Ovary (tissue), 10 donors: Measurements from ENCODE around the gene ATP8B4. TPM values are rescaled to one million over a fixed set of nuclear protein-coding genes. Genes with fewer than 3 reads are reported as not detected.

Source experiments
- DNase-seq, 5 donors: peaks; one replicate each; pipeline ENCODE4 v3.0.0-alpha.2; 2019 to 2020
- H3K27ac ChIP-seq, 2 donors: fragments of 200-600 bp; one replicate each; pipeline versions ENCODE4 v1.5.1 to v1.8.0; 2019 to 2022
- H3K27me3 ChIP-seq: fragments of 200-600 bp; one replicate; pipeline ENCODE4 v1.8.0; 2022
- H3K36me3 ChIP-seq: fragments of 200-600 bp; sonication (generic); one replicate; pipeline ENCODE4 v1.5.1; 2019
- H3K4me1 ChIP-seq: one replicate; pipeline ENCODE4 v1.8.1; 2013; ENCODE audit warnings: mild to moderate bottlenecking, moderate library complexity; ENCODE audit not compliant: insufficient read depth
- H3K4me3 ChIP-seq: fragments of 200-600 bp; sonication (generic); one replicate; pipeline ENCODE4 v1.5.1; 2017
- H3K9me3 ChIP-seq, 2 donors: fragments of 200-600 bp in 1 of 2; sonication (generic) in 1 of 2; one replicate each; pipeline versions ENCODE4 v1.5.1 to v1.8.1; 2013 to 2019; ENCODE audit warnings: mild to moderate bottlenecking in 1 of 2, moderate library complexity in 1 of 2
- CTCF ChIP-seq, 3 donors: fragments of 450-650 bp in 2 of 3; fragments of 200-600 bp in 1 of 3; IDR thresholded peaks; one replicate each; pipeline versions ENCODE4 v1.5.1 to v1.8.0; 2016 to 2022; ENCODE audit warnings: antibody characterized with exemption in 3 of 3, mild to moderate bottlenecking in 1 of 3
- EP300 ChIP-seq: sonication (generic); formaldehyde crosslinking; IDR thresholded peaks from one replicate; pipeline ENCODE4 v1.6.1; 2017; ENCODE audit warnings: antibody characterized with exemption
- POLR2A ChIP-seq: fragments of 450-650 bp; IDR thresholded peaks from one replicate; pipeline ENCODE4 v1.6.1; 2017; ENCODE audit warnings: antibody characterized with exemption, mild to moderate bottlenecking, moderate library complexity
- WGBS, 3 donors: extraction: QIAGEN DNeasy Blood & Tissue Kit in 1 of 3; methylation state at CpG; one replicate each; pipeline versions ENCODE4 v1.1.5 to v1.1.7; 2013 to 2017; 5-methylcytosine and 5-hydroxymethylcytosine counted together
- intact Hi-C, 4 donors: fragments of 100-400 bp; cut with DNase I; formaldehyde crosslinking; loops; one replicate each; pipeline versions ENCODE4 v1.11.0 to v1.15.1; 2022 to 2023
- long read RNA-seq, 3 donors: library from polyadenylated mRNA in 2 of 3; unstranded in 2 of 3; transcript quantifications; one replicate each; pipeline ENCODE4 v2.0.0 and lab custom pipeline, GENCODE V29; 2021 to 2026
- polyA plus RNA-seq, 2 donors: library from polyadenylated mRNA; stranded (reverse); fragments of 200-250 nt in 1 of 2; fragments of 350-450 nt in 1 of 2; fragmentation: Illumina TruSeq in 1 of 2; extraction: RNeasy Lipid Tissue Mini Kit (QIAGEN cat#74804) in 1 of 2; gene quantifications; one replicate each; pipeline ENCODE4 v1.2.3, GENCODE V29; 2013 to 2014
- total RNA-seq, 7 donors: library from RNA; depleted of rRNA in 2 of 7; stranded (reverse); fragments of >200 nt in 2 of 7; fragmentation: NEBNext Ultra II Directional in 3 of 7; extraction: Animal tissue kit (Norgen Biotek cat#: 25700) in 3 of 7; gene quantifications; one replicate each; pipeline versions ENCODE4 v1.1.0 to v1.2.4, GENCODE V29; 2016 to 2023
- donor health status: DM: no; HTN: no; CAD: no; lungs with moderate emphysema.
- donor health status: DM: no; HTN: no; CAD: no.
- donor health status: Bipolar disorder and iron deficiency.
- donor health status: DM: yes; HTN: yes; CAD: no.
- donor health status: DM: no; HTN: no; CAD: no.
- donor health status: DM: yes; HTN: yes; CAD: no.

Gene ATP8B4, protein sequence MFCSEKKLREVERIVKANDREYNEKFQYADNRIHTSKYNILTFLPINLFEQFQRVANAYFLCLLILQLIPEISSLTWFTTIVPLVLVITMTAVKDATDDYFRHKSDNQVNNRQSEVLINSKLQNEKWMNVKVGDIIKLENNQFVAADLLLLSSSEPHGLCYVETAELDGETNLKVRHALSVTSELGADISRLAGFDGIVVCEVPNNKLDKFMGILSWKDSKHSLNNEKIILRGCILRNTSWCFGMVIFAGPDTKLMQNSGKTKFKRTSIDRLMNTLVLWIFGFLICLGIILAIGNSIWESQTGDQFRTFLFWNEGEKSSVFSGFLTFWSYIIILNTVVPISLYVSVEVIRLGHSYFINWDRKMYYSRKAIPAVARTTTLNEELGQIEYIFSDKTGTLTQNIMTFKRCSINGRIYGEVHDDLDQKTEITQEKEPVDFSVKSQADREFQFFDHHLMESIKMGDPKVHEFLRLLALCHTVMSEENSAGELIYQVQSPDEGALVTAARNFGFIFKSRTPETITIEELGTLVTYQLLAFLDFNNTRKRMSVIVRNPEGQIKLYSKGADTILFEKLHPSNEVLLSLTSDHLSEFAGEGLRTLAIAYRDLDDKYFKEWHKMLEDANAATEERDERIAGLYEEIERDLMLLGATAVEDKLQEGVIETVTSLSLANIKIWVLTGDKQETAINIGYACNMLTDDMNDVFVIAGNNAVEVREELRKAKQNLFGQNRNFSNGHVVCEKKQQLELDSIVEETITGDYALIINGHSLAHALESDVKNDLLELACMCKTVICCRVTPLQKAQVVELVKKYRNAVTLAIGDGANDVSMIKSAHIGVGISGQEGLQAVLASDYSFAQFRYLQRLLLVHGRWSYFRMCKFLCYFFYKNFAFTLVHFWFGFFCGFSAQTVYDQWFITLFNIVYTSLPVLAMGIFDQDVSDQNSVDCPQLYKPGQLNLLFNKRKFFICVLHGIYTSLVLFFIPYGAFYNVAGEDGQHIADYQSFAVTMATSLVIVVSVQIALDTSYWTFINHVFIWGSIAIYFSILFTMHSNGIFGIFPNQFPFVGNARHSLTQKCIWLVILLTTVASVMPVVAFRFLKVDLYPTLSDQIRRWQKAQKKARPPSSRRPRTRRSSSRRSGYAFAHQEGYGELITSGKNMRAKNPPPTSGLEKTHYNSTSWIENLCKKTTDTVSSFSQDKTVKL
- total RNA-seq = 10 to 100 TPM in 2 of 7 donors, 1 to 10 TPM in 5; 3.7 to 14.4 (median 6.4) TPM
- polyA plus RNA-seq = 10 to 100 TPM in 1 of 2 donors, 1 to 10 TPM in 1; 8.7 to 11.3 TPM
- long read RNA-seq, donor 1, partial matches to known transcripts = 5 of 10 reads
- long read RNA-seq, donor 1, other reads (novel, unspliced or antisense) = 4 of 10 reads
- long read RNA-seq, donor 2 = 0 reads
- long read RNA-seq, donor 3, partial matches to known transcripts = 2 of 6 reads
- long read RNA-seq, donor 3, other reads (novel, unspliced or antisense) = 3 of 6 reads

DNA sequence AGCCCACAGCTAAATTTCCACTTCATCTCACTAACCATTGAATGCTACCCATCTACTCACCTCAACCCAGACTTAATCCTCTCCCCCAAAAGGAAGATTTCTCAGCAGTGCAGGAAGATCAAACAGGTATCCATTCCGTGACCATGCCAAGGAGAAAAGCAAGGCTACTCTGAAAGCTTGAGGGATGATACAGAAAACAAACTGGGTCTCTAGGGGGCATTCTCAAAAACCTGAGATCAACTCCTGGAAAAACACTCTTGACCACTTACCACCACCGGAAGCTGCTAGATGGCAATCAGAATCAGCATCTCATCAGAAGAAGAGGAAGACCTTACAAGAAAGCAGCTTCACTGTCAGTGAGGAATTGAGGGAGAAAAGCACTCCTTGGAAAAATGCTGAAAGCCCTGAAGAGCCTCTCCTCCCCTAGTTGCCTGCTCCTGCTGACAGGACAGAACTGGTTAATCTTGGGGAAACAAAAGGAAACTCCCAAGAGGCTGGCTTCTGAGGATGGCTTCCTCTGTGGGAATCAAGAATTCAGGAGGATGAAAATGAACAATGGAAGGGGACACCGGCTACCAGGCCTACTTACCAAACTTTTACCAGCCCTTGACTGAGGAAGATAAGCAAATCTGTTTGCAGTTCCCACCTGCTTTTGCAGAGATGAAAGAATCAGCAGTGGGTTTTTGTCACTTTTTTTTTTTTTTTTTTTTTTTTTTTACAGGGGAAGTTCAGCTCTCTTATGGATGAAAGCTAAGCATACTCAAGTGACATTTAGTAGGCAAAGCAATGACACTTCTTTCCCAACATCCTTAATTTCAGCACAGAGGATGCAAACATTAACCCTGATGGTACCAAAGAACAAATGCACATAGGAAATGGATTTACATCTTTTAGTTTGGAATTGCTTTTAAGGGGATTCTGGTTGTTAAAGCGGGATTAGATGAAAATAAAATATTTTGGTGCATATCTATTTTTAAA is at the start of gene ATP8B4:
Gene ATP8B4 (minus strand): TSS at position 171 of the 978 bp plus-strand sequence. CDS start 12,267 bp downstream, outside the sequence.
- intact Hi-C loops = no loop called here

DNA sequence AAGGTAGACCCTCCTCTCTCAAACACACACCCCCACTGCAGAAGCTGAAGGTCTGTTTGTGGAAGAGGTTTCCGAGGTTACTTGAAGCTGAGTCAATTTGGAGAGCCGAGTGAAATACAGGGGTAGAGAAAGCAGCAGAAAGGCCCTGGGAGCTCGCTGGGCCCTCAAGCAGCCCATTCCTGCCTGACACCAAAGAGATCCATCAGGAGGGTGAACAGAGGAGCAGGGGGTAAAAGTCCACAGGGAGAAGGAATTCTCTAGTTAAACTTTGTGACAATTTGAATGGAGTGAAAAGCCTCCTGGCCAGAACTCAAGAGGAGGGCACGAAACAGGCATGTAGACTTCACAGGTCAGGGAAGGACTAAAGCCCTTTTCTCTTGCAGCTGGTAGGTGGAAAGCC is 49.3 kb upstream of the ATP8B4 start:
- TF ChIP-seq POLR2A (no peak), CTCF (IDR thresholded peaks at IDR 0.05) (no peak), EP300 (no peak)
- intact Hi-C loops = no loop called here
- WGBS, 3 donors = 68 to 86% (median 83%) methylated on average over 4 of the region's 4 CpGs
- Histone ChIP-seq H3K36me3 (no peaks in the 10 kb centered on the region), H3K27ac (no peak overlapping the region), H3K4me3 (no peak overlapping the region), H3K9me3 (no peaks in the 10 kb centered on the region), H3K27me3 (no peaks in the 10 kb centered on the region), H3K4me1 (no peaks in the 10 kb centered on the region)
- DNase-seq = no peak

More for the DNA sequence above, at the start of gene ATP8B4:
- no peak within 1 kb of the TSS for H3K27ac ChIP-seq
- peak within 1 kb of the TSS; percentile 28 for H3K4me3 ChIP-seq
- no peaks in the 10 kb centered on the region for H3K27me3 ChIP-seq
- no peaks in the 10 kb centered on the region for H3K4me1 ChIP-seq
- DNase-seq = no peak
- no peaks in the 10 kb centered on the region for H3K36me3 ChIP-seq
- 56 to 63% (median 58%) methylated on average over 4 of the region's 4 CpGs for WGBS, 3 donors
- H3K9me3 ChIP-seq = no peaks in the 10 kb centered on the region
- TF ChIP-seq POLR2A (no peak), EP300 (no peak), CTCF (IDR thresholded peaks at IDR 0.05) (no peak)

DNA sequence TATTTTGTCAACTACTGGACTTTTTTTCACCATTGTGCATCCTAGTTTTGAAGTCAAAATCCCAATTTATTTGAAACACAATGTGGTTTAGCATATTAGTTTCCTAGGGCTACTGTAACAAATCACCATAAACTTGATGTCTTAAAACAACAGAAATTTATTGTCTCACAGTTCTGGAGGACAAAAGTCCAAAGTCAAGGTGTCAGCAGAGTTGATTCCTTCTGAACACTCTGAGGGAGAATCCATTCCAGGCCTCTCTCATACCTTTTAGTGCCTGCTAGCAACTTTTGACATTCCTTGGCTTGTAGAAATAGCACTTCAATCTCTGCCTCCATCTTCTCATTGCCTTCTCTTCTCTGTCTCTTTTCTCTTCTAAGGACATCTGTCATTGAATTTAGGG is 48.1 kb upstream of the ATP8B4 start:
- Histone ChIP-seq H3K4me1 (no peaks in the 10 kb centered on the region), H3K9me3 (no peaks in the 10 kb centered on the region), H3K4me3 (no peak overlapping the region), H3K36me3 (no peaks in the 10 kb centered on the region), H3K27ac (no peak overlapping the region), H3K27me3 (no peaks in the 10 kb centered on the region)
- intact Hi-C loops = no loop called here
- no peak for DNase-seq
- TF ChIP-seq POLR2A = no peak
- no peak for TF ChIP-seq EP300
- no peak for TF ChIP-seq CTCF (IDR thresholded peaks at IDR 0.05)
